NCI-H82 (cell line): ENCODE results near the gene MR1.
A peak's percentile ranks its signal among the peaks of the same experiment; 100 is the strongest.

Experiments
- DNase-seq: peaks from one replicate; lab custom pipeline; 2025; lab: John Stamatoyannopoulos, UW

Gene MR1

GRCh38 chr1:181091309-181092040 lies 57.7 kb downstream of the MR1 start:
- no peak for DNase-seq

- DNase-seq: no peak
Observed at GRCh38 chr1:181092056-181092455, 58.3 kb downstream of the MR1 start.

GRCh38 chr1:181092883-181093458 lies 59.2 kb downstream of the MR1 start:
- DNase-seq: no peak

- DNase-seq: no peak
Observed at GRCh38 chr1:181094416-181095212, 60.8 kb downstream of the MR1 start.

GRCh38 chr1:181095260-181095659 lies 61.5 kb downstream of the MR1 start:
- DNase-seq: peak; percentile 45

GRCh38 chr1:181095763-181096184 lies 62.0 kb downstream of the MR1 start:
- DNase-seq: no peak

- peak; percentile 62 for DNase-seq
Observed at GRCh38 chr1:181097242-181097641, 63.5 kb downstream of the MR1 start.

GRCh38 chr1:181099152-181100014 lies 65.6 kb downstream of the MR1 start:
- peak; percentile 89 for DNase-seq

GRCh38 chr1:181100015-181100905 lies 66.5 kb downstream of the MR1 start:
- peak; percentile 55 for DNase-seq

- no peak for DNase-seq
Observed at GRCh38 chr1:181100934-181101333, 67.2 kb downstream of the MR1 start.

- peak; percentile 26 for DNase-seq
Observed at GRCh38 chr1:181101581-181102226, 67.9 kb downstream of the MR1 start.

- DNase-seq: no peak
Observed at GRCh38 chr1:181102841-181103240, 69.1 kb downstream of the MR1 start.

GRCh38 chr1:181103399-181103798 lies 69.6 kb downstream of the MR1 start:
- no peak for DNase-seq

- DNase-seq: no peak
Observed at GRCh38 chr1:181104042-181104789, 70.4 kb downstream of the MR1 start.

GRCh38 chr1:181104790-181105133 lies 71.0 kb downstream of the MR1 start:
- peak; percentile 86 for DNase-seq

GRCh38 chr1:181105134-181106021 lies 71.6 kb downstream of the MR1 start:
- peak; percentile 97 for DNase-seq

GRCh38 chr1:181106022-181106312 lies 72.2 kb downstream of the MR1 start:
- no peak for DNase-seq

- no peak for DNase-seq
Observed at GRCh38 chr1:181106479-181106878, 72.7 kb downstream of the MR1 start.

- no peak for DNase-seq
Observed at GRCh38 chr1:181107711-181108110, 73.9 kb downstream of the MR1 start.
